ENCODE results near the gene CENPB. TPM values are rescaled to one million over a fixed set of nuclear protein-coding genes. Genes with fewer than 3 reads are reported as not detected.

CENPB gene
- total RNA-seq, 6 experiments from 2014 or later: 109 to 128 (median 117) TPM

- peaks cover 2% of the 10 kb centered on the region for H3K27me3 Mint-ChIP-seq (ENCODE audit: insufficient read depth)
- peaks cover 11% of the 10 kb centered on the region for H3K36me3 Mint-ChIP-seq (ENCODE audit: low read depth)
- H3K27ac Mint-ChIP-seq: peak overlapping the region; percentile 20; the same call in 1 of the 2 replicates
- peaks cover 41% of the 10 kb centered on the region for H3K4me1 Mint-ChIP-seq (ENCODE audit: low read depth)
- peak overlapping the region; percentile 39 for H3K4me3 Mint-ChIP-seq
- DNase-seq: no peak
- H3K9me3 Mint-ChIP-seq: no peaks in the 10 kb centered on the region
- TF ChIP-seq CTCF (IDR thresholded peaks at IDR 0.05): no peak
These were observed 2.9 kb downstream of the CENPB start for GRCh38 chr20:3783511-3784195.

- Mint-ChIP-seq H3K4me1 (ENCODE audit: low read depth) (peaks cover 37% of the 10 kb centered on the region), H3K4me3 (peak overlapping the region; percentile 39), H3K27me3 (ENCODE audit: insufficient read depth) (peaks cover 2% of the 10 kb centered on the region), H3K9me3 (no peaks in the 10 kb centered on the region), H3K27ac (peak overlapping the region; percentile 49), H3K36me3 (ENCODE audit: low read depth) (peaks cover 11% of the 10 kb centered on the region)
- DNase-seq: no peak
- TF ChIP-seq CTCF (IDR thresholded peaks at IDR 0.05): no peak
These were observed 3.5 kb downstream of the CENPB start for GRCh38 chr20:3783068-3783489.

- Mint-ChIP-seq H3K4me3 (no peak overlapping the region), H3K4me1 (ENCODE audit: low read depth) (peaks cover 34% of the 10 kb centered on the region), H3K36me3 (ENCODE audit: low read depth) (peaks cover 11% of the 10 kb centered on the region), H3K9me3 (no peaks in the 10 kb centered on the region), H3K27me3 (ENCODE audit: insufficient read depth) (peaks cover 2% of the 10 kb centered on the region), H3K27ac (peak overlapping the region; percentile 49)
- no peak for DNase-seq
- no peak for TF ChIP-seq CTCF (IDR thresholded peaks at IDR 0.05)
These were observed 3.9 kb downstream of the CENPB start for GRCh38 chr20:3782597-3782996.

GRCh38 chr20:3781153-3781910 is 5.2 kb downstream of the CENPB start, which contains the start of gene SPEF1:
Gene SPEF1 (minus strand): TSS chr20:3781448. CDS start chr20:3781287, 161 bp downstream.
- H3K4me1 Mint-ChIP-seq (ENCODE audit: low read depth): peaks cover 36% of the 10 kb centered on the region
- peak within 1 kb of the TSS; percentile 76 for H3K27ac Mint-ChIP-seq
- peaks cover 2% of the 10 kb centered on the region for H3K27me3 Mint-ChIP-seq (ENCODE audit: insufficient read depth)
- peak; percentile 96 for DNase-seq
- peak within 1 kb of the TSS; percentile 85 for H3K4me3 Mint-ChIP-seq
- H3K36me3 Mint-ChIP-seq (ENCODE audit: low read depth): peaks cover 11% of the 10 kb centered on the region
- no peaks in the 10 kb centered on the region for H3K9me3 Mint-ChIP-seq
- peak; percentile 81 for TF ChIP-seq CTCF (IDR thresholded peaks at IDR 0.05)

GRCh38 chr20:3778976-3779375 is 7.6 kb downstream of the CENPB start:
- Mint-ChIP-seq H3K4me1 (ENCODE audit: low read depth) (peaks cover 24% of the 10 kb centered on the region), H3K36me3 (ENCODE audit: low read depth) (no peaks in the 10 kb centered on the region), H3K27ac (no peak overlapping the region), H3K9me3 (no peaks in the 10 kb centered on the region), H3K27me3 (ENCODE audit: insufficient read depth) (peaks cover 3% of the 10 kb centered on the region; the same call in 1 of the 2 replicates), H3K4me3 (no peak overlapping the region)
- no peak for TF ChIP-seq CTCF (IDR thresholded peaks at IDR 0.05)
- no peak for DNase-seq

All from HFFc6 (cell line).